GM19023 (cell line): Measurements from ENCODE around the gene CDH11.

Experiments
- ATAC-seq: cut with Tn5 transposase; IDR thresholded peaks from one replicate; pipeline ENCODE4 v1.9.1; 2021; ENCODE audit warnings: mild to moderate bottlenecking, moderate library complexity; ENCODE audit not compliant: unreplicated experiment

The CDH11 gene

DNA sequence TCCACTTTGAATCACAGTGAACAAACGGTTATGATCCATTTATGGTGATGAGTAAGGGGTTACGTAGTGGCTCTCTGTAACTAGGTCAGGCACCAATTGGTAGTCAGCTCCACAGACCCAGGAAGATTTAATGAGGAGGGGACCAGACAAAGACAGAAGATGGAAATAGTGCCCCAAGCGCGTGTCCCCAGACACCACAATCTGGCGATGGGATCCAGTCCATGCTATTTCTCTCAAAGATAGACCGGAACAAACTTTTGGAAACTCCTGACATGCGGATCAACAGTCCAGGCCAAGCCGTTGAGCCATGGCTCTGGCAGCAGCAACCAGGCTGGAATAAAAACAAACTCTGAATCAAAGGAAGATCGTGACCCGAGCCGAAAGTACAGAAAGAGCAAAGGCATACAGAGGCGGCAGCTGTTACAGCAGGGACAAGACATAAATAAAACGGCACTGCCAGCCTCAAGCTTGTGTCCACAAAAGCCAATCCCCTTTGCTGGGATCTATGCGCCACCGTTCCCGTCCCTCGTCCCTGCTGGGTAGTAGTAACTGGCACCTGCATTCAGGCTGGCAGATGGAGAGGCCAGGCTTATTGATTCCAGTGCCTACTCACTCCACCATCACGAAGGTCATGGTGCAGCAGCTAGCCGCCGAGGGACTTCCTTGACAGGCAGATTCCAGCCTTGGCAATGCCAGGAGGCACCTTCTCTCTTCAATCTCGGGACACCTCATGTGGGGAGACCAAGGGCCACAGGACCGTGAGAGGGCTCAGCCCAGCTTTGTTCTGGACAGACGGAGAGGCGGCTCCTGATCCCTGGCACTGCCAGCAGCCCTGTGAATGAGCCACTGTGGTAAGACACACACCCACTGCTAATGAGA lies 50.2 kb downstream of the CDH11 start:
- ATAC-seq: no peak

DNA sequence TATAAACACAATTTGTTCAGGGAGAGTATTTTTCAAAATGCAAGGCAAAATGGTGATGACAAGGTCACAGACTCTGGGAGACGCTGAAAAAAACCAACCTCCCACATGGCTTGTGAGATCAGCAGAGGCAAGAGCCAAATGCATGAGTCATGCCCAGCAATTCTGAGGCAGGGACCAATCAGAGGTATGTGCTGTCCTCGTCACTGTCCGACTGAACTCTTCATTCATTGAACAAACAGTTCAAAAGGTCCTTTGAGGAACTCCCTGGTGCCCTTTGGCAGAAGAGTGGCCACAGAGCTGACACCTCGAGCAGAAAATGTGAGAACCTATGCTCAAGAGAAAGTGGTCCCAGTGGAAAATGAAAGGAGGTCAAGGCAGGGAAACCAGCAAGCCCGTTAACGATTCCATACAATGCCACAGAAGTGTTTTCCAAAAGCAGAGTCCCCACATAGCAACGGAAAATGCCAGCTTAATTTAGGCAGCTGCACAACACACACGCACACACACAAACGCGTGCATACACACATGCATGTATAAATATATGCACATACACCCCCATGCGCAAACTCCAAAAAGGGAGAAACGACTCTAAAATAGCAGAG lies 50.9 kb downstream of the CDH11 start:
- ATAC-seq: no peak

DNA sequence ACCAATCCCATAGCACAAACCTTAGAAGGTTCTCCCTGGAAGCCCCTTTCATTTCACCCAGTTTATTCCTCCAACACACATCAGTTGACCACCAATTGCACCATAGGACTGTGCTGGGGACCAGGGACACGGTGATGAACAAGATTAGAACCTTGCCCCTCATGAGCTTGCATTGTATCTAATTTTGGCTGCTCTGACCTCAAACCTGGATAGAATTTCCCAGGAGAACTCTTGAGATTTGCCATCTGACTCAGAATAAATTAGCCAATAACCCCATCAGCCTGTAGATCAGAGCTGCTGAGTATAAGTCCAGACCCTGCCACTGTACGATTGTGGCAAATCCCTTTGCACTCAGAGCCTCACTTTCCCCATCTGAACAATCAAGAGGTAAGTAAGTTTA lies 52.1 kb downstream of the CDH11 start:
- no peak for ATAC-seq

DNA sequence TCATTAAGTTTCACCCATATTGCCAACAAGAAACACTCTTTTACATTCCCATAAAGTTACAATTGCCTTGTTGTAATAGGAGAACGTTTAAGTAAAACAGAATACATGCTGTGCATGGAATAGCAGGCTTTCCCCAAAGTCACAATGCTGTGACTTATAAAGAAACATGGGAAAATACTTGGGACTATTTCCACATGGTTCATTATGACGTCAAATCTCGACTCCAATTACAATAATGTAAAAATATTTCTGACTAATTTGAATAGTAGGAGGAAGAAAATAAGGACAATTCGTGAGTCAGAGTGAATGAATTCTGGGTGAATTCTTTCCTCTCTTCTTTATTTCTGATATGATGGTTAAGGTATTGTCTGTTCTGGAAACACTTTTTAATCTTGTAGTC lies 52.8 kb downstream of the CDH11 start:
- no peak for ATAC-seq

DNA sequence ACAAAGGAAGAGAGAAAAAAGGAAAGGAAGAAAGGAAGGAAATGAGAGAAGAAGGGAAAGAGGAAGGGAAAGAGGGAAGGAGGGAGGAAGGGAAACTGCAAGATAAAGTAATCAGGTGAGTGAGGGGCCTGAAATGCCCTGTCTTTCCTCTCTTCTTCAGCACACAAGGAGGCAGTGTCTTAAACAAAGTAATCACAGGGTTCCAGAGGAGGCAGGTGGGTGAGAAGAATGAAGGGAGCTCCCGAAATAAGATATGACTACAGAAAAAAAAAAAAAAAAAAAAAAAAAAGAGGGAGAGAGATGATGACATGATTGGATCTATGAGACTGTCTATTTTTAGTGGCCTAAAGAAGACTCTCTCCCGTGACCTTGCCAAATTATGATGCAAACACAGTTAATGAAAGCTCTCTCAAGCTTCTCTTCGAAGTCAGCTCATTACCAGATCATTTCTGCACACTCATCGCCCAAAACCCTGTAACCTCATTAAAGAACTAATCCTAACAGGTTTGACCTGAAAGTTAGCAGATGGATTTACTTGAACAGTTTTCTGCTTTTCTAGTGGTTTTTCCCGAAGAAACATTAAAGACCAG lies 53.6 kb downstream of the CDH11 start:
- ATAC-seq: no peak

DNA sequence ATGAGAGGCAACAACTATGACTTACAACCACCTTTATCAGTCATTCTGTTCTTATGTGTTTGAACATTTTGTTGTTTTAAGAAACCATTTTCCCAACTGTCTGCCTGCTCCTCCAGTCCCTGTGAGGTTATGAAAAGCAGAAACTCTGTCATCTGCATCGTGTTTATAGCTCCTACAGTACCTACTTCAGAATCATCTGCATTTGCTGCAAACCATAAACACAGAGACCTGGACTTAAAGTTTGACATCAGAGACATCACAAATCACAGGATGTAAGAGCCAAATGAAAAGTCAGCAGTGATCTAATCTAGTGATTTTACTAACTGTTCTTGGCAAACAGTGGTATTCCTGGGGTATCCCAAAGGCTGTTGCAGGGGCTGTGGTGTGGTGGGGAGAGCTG lies 55.2 kb downstream of the CDH11 start:
- no peak for ATAC-seq

DNA sequence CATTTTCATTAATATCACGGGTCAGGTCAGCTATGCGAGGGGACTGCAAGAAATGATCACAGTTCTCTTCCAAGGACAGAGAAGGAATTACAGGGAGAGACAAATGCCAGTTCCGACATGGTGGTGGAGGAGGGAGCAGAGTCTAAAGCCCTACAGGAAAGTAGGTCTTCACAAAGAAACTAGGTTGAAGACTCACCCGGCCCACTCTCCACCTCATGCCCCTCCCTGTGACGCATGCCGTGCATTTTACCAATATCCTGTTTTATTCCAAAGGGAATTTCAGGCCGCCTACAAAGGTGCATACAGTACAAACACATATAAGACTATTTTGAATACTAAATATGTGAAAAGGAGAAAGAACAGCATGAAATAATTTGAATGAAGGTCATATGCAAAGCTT lies 56.8 kb downstream of the CDH11 start:
- no peak for ATAC-seq

DNA sequence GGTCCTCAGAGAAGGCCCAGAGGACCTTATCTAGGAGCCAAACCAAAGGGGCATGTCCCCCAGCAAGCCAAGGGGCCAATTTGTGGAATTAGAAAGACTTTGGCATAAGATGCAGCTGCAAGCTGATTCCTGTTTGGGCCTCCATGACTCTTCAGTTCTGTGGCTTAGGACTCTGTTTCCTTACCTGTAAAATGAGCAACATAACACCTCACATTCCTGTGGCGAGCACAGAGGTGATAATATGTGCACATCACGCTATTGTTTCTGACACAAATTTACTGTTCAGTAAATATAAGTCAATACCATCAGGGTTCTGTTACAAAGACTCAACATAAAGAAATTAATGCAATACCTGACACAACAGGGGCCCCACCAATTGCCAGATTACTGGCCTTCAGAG lies 57.7 kb downstream of the CDH11 start:
- ATAC-seq: no peak

DNA sequence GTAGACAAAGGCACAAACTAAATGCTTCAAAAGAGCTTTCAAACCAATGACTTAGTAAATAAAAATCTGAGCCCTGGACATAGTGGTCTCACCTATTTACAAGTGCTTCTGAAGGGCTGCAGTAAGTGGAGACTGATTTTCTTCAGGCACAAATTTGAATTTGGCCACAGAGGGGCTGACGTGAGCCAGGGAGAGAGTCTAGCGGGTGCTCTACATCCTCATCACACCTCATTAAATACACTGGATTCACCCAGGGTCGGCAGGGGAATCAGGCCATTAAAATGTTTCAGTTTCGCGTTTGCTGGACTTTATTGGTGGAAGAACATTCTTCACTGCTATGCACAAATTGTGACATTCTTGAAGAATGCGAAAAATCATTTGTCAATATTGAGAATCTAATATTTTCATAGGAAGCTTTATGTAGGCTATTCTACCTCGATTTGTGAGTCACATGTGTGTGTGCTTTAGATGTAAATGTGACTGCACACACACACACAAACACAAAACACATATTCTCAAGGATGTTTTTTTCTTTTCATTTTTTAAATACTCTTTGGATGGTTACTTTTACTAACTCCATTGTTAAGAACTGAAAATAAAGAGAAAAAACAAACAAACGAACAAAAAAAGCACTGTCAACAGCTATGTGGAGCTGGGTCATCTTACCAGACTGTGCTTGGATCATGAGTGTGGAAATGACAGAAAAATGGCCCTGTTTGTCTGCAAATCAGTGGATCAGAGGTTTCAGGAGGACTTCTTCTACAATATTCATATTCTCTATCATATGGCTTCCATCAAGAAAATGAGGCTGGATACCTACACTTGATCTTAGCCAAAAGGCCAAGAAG lies 58.9 kb downstream of the CDH11 start:
- ATAC-seq: no peak

DNA sequence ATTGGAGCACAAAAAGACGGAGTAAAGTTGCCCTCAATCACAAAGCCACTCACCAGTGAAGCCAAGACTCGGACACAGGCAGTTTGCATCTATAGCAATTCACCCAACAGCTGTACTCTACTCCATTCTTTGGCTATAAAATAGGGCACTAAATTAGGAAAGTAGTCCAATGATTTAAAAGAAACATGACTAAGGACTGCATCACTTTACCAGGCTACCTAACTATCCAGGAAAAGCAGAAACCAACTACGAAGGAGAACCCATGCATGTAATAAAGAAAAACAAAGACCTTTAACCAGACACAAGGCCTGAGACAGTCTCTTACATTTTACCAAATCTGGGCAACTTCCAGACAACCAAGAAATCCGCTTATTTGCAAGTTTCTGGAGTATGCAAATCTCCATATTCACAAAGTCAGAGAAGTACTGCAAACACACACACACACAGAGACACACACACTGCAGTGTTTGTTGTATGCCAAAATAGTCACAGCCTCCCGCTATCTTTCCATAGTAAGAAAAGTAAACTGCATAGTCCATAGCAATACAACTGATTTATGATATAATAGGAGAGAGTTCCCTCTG lies 59.8 kb downstream of the CDH11 start:
- ATAC-seq: no peak

DNA sequence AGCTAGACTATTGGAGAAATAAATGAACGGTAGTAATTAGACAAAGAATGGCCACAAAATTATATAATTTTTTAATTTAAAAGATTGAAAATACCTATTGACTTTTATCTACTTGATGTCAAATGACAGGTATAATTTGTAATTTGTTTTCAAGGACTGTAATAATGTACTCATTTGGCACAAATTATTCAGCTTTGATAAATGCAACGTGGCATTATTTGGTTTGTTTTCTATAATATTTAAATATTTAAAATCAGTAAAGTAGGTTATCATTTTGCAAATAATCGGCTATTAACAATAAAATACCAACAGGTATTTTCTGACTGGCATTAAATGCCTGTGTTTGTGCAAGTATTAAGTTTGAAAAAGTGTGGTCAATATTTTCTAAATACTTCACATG lies 60.6 kb downstream of the CDH11 start:
- ATAC-seq: no peak

DNA sequence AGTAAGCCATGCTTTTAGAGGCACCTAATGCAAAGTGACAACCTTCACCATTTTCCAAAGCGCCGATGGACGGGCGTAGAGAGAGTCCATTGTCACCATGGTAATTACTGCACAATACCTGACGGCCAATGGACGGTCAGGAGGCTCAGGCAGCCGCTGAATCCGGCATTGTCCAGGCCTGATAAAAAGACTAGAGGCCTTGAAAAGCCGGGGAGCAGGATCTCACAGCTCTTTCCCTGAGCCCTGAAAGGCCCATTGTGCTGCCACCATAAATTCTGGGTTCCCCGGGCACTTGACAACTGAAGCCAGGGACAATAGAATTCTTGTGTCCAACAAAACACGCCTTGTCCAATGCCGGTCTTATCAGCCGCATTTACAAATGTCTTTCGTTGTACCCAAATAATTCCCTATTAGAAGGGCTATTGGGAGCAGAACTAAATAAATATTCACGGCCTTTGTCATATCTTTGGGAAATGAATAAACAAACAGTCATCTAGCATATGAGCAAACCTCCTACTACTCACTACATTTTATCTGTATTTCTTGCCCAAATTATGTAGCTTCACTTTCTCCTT lies 62.4 kb downstream of the CDH11 start:
- no peak for ATAC-seq

DNA sequence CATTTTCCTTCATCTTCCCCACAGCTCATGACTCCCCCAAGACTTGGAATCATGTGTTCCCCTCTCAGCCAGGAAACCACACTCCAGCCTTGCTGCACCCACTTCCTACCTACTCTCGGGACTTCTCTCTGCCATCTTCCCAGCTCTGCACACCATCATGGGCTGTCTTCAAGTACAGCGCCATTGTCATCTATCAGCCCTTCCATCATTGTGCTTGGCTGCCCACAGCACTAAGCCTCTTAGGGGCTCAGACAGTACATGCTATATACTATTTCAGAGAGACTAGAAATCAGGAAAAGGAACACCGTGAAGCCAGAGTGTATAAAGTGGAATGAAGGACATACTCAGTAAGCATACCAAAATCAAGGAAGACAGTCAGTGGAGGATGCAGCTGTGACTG lies 64.7 kb downstream of the CDH11 start:
- no peak for ATAC-seq

DNA sequence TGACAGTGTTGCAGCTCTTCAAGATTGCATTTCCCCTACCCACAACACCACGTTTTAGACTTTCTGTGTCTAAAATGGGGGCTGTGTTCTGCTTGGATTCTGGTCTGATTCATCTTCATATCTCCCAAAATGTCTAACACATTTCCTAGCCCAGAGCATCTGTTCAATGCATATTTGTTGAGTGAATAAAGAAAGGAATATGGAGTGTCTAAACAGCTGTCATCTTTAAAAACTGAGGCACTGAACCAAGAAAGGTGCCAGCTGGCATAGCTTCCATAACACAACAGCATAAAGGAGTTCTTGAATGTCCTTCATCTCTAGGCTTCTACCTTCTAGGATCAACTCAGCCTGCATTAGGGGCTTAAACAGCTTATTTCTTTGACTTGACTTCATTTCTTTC lies 67.4 kb downstream of the CDH11 start:
- no peak for ATAC-seq

DNA sequence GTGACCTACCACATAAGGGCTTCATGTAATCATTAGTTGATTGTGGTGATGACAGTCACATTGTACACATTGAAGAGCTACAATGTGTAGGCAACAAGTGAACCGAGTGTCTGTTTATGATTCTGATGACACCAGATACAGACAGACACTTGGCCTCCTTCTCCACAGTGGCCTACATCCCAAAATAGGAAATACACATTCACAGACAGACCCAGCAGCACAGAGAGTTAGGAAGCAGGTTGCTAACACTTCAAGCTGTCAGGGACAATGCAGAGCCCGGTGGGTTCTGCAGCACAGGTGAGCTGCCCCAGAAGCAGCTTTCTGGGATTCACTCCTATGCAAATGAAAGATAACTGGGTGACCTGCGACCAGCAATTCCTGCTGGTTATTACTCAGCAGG lies 72.2 kb downstream of the CDH11 start:
- no peak for ATAC-seq

DNA sequence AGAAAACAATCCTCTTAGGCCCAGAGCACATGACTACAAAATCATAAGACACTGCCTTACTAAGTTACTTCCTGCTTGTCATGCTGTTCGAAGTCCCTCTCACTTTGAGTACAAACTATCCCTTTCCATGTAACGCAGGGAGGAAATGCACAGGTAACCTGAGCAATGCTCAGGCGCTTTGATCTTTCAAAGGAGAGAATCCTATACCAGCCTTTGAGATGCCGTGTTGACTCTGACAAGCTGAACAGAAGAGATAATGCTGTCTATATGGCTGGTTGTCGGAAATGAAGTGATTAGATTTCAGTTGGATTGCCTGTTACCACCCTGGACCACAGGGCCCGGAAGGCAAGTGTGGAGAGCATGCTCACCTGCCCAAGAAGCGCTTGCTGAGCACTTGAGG lies 75.9 kb downstream of the CDH11 start:
- no peak for ATAC-seq

DNA sequence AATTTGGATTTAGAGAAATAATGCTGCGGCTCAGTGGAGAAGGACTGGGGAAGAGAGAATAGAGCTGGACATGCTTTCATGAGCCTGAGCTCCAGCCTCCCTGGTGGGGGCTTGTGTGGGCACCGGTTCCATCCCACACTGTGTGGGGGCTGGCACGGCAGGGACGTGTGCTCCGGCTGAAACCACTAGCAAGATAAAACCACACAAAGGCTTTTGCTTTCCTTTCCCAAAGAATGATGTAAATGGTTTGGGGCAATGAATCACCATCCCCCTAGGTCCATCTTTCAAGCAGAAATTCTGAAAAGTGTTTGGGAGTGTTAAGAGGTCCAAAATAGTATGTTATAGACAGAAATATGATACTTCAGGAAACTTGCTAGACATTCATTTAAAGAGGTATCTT lies 77.0 kb downstream of the CDH11 start:
- no peak for ATAC-seq

DNA sequence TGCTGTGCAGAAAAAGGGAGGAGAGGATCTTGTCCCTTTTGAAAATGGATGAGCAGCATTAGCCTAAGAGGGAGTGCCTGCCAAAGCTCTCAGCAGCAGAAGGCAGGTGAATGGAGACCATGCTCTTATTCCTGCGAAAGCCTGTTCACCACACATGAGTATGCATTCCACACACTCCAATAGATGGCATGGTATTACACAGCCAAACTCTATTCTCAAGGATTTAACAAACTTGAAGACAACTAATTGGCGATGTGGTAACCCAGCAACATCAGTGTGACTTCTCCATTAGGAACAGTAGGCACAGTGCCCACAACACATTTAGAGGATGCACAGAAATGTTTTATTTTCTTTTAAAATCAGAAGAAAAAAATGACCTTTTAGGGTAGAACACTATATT lies 77.8 kb downstream of the CDH11 start:
- no peak for ATAC-seq

DNA sequence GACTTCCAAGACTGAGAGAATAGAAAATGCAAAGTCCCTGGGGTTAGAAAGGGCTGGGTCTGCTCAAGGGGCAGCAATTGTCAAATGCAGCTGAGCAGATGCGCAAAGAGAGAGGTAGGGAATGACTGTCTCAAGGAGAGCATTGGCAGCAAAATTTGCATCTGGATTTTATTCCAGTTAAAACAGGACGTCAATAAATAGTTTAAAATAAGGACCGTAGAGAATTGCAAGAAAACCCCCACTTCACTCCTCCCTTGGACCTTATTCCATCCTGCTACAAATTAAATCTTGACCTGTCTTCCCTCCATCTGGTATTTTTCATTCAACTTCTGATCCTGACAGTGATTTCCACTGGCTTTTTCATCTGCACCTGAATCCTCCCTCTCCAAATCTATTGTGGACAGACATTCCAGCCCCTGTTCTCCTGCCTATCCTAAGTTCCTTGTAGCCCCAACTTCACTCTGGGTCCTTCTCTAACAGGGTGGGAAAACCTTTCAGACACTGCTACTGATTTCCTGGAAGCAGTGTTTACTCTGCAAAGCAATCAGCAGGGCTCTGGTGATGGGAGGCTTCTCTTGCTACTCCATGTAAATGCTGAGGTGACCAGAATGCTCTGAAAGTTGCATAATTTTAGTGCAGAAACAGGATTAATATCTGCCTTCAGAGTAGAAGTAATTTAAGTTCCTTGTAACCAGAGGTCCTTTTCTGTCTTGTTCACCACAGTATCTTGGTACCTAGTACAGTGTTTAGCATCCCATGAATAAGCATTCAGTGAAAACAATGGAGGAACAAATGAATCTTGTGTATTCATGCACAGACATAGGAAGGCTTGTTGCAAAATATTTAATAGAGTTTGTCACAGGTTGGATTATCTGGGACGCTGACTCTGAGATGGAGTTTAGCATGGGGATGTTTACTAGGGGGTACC lies 79.2 kb downstream of the CDH11 start:
- no peak for ATAC-seq

DNA sequence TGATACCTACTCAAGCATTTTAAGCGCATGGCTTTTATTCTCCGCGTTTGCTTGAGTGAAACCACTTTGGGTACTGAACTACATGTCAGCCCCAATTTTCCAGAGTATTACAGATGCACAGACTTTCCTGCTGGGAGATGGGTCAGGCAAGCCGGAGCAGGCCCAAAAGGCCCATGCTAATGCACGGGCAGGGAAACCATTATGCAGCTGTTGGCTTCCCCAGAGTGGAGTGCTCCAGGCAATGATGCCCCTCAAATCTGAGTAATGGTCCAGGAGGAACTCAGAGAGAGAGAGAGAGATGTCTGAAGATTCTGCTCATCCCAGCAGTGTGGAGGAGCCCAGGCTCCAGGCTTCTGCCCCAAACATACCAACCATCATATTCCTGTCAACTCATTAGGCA lies 80.2 kb downstream of the CDH11 start:
- ATAC-seq: no peak
